GM12891 (cell line): ENCODE measurements around the gene ANKS1B.

Source experiments
- POLR2A ChIP-seq: IDR thresholded peaks from 2 replicates; pipeline ENCODE4 v1.6.1; 2011; ENCODE audit warnings: low read depth, low read length, control low read depth
- SPI1 ChIP-seq: IDR thresholded peaks from 2 replicates; pipeline ENCODE4 v1.6.1; 2011; ENCODE audit warnings: low read depth, low read length, control low read depth

GRCh38 chr12:99370421-99371138 is 614.2 kb downstream of the ANKS1B start:
- no peak for TF ChIP-seq POLR2A
- no peak for TF ChIP-seq SPI1
